HEK293 (cell line): ENCODE data around the gene GPR153.

Source experiments
- CTCF ChIA-PET: fragments of 350-600 bp; formaldehyde crosslinking; extraction: SDS; loops from one replicate; lab custom pipeline; 2021; ENCODE audit warnings: antibody characterized with exemption; lab: Yijun Ruan, JAX
- POLR2A ChIA-PET: fragments of 300-600 bp; formaldehyde crosslinking; extraction: SDS; loops from one replicate; lab custom pipeline; 2020; ENCODE audit warnings: antibody characterized with exemption, inconsistent platforms; lab: Yijun Ruan, JAX
- H3K27ac ChIP-seq: fragments of 200-500 bp; sonication (Bioruptor generic); 2 replicates; pipeline ENCODE4 v1.5.1; 2014; ENCODE audit warnings: low read depth, low read length, control low read depth, inconsistent platforms; ENCODE audit errors: extremely low read depth
- H3K36me3 ChIP-seq, 2 experiments: fragments of 200-500 bp in 1 of 2; sonication (Bioruptor generic) in 1 of 2; 1 replicate in 1 of 2; 2 replicates in 1 of 2; pipeline ENCODE4 v1.5.1; 2014 to 2017; ENCODE audit warnings: inconsistent platforms in 2 of 2, low read length in 2 of 2; ENCODE audit not compliant: control insufficient read depth in 2 of 2, insufficient read depth in 1 of 2
- H3K4me1 ChIP-seq: fragments of 200-500 bp; sonication (Bioruptor generic); 2 replicates; pipeline ENCODE4 v1.5.1; 2014; ENCODE audit warnings: mild to moderate bottlenecking, low read length, inconsistent platforms; ENCODE audit not compliant: control insufficient read depth, insufficient read depth
- H3K4me3 ChIP-seq: 2 replicates; pipeline ENCODE4 v1.5.1; 2011; ENCODE audit warnings: low read depth, mild to moderate bottlenecking, control low read depth, low read length, moderate library complexity
- H3K9me3 ChIP-seq: fragments of 200-500 bp; sonication (Bioruptor generic); 2 replicates; pipeline ENCODE4 v1.5.1; 2014; ENCODE audit warnings: low read depth, low read length, inconsistent platforms; ENCODE audit not compliant: control insufficient read depth, insufficient read depth
- MEIS1 ChIP-seq: sonication (generic); formaldehyde crosslinking; IDR thresholded peaks from 2 replicates; pipeline ENCODE4 v1.8.1; 2022; ENCODE audit warnings: missing genetic modification reagents, mild to moderate bottlenecking, borderline replicate concordance
- ZNF202 ChIP-seq: fragments of 450-650 bp; formaldehyde crosslinking; IDR thresholded peaks from 2 replicates; pipeline ENCODE4 v1.5.1; 2016; ENCODE audit warnings: missing biosample characterization, missing genetic modification characterization, borderline replicate concordance
- ZNF354C ChIP-seq: fragments of 450-650 bp; formaldehyde crosslinking; IDR thresholded peaks from 2 replicates; pipeline ENCODE4 v1.5.1; 2016; ENCODE audit warnings: missing biosample characterization, missing genetic modification characterization, low read depth, borderline replicate concordance
- ZNF426 ChIP-seq: fragments of 450-650 bp; formaldehyde crosslinking; IDR thresholded peaks from 2 replicates; pipeline ENCODE4 v1.5.1; 2017; ENCODE audit warnings: missing biosample characterization, missing genetic modification characterization, mild to moderate bottlenecking, inconsistent platforms, moderate library complexity
- ZNF561 ChIP-seq: fragments of 450-650 bp; IDR thresholded peaks from 2 replicates; pipeline ENCODE4 v1.5.1; 2018; ENCODE audit warnings: missing biosample characterization, missing genetic modification characterization, borderline replicate concordance
- ZNF624 ChIP-seq: fragments of 450-650 bp; formaldehyde crosslinking; IDR thresholded peaks from 2 replicates; pipeline ENCODE4 v1.5.1; 2017; ENCODE audit warnings: missing biosample characterization, missing genetic modification characterization
- ZNF777 ChIP-seq: fragments of 450-650 bp; formaldehyde crosslinking; IDR thresholded peaks from 2 replicates; pipeline ENCODE4 v1.5.1; 2017; ENCODE audit warnings: missing biosample characterization, missing genetic modification characterization, borderline replicate concordance
- TF ChIP-seq, protein P1 (sequence below): fragments of 450-650 bp; formaldehyde crosslinking; IDR thresholded peaks from 2 replicates; pipeline ENCODE4 v1.5.1; 2016; ENCODE audit warnings: missing biosample characterization, missing genetic modification characterization
- TF ChIP-seq, protein P2 (sequence below): fragments of 450-650 bp; formaldehyde crosslinking; IDR thresholded peaks from 2 replicates; pipeline ENCODE4 v1.5.1; 2016; ENCODE audit warnings: missing biosample characterization, missing genetic modification characterization
- TF ChIP-seq, protein P3 (sequence below): fragments of 450-650 bp; formaldehyde crosslinking; IDR thresholded peaks from 2 replicates; pipeline ENCODE4 v1.5.1; 2016; ENCODE audit warnings: missing biosample characterization, missing genetic modification characterization
- TF ChIP-seq, protein P4 (sequence below): fragments of 450-650 bp; formaldehyde crosslinking; IDR thresholded peaks from 2 replicates; pipeline ENCODE4 v1.5.1; 2016; ENCODE audit warnings: missing biosample characterization, missing genetic modification characterization, borderline replicate concordance
- TF ChIP-seq, protein P5 (sequence below): fragments of 450-650 bp; formaldehyde crosslinking; IDR thresholded peaks from 2 replicates; pipeline ENCODE4 v1.5.1; 2016; ENCODE audit warnings: missing biosample characterization, missing genetic modification characterization
- TF ChIP-seq, protein P6 (sequence below): fragments of 450-650 bp; formaldehyde crosslinking; IDR thresholded peaks from 2 replicates; pipeline ENCODE4 v1.5.1; 2017; ENCODE audit warnings: missing biosample characterization, missing genetic modification characterization

GPR153 gene

DNA sequence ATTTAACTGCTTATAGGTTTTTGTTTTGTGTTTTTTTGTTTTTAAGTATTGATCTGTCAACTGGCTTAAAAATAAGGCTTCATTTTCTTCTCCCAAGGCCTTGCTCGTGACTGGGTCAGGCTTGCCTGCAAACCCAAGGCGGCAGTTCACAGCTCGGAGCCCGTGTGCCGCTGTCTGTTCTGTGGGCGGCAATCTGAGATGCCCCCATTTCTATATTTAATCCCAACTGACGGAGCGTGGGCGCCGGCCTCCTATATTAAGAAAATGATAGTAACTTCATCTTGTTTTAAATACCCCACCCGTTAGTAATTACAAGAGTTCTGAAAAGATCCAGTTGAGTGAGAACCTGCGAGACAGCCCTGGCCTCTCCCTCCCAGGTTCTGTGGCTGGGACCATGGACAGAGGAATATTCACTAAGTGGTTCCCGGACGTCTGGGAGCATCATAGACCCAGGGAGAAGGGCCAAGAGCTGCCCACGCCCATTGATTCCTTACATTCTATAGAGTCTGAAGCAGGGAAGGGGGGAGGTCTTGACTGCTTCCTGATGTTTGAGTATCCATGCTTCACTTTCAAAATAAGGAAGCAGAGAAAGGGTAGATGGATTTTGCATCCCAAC, 42.6 kb upstream of the GPR153 start:
- CTCF ChIA-PET: no interaction called here
- TF ChIP-seq, protein P1, sequence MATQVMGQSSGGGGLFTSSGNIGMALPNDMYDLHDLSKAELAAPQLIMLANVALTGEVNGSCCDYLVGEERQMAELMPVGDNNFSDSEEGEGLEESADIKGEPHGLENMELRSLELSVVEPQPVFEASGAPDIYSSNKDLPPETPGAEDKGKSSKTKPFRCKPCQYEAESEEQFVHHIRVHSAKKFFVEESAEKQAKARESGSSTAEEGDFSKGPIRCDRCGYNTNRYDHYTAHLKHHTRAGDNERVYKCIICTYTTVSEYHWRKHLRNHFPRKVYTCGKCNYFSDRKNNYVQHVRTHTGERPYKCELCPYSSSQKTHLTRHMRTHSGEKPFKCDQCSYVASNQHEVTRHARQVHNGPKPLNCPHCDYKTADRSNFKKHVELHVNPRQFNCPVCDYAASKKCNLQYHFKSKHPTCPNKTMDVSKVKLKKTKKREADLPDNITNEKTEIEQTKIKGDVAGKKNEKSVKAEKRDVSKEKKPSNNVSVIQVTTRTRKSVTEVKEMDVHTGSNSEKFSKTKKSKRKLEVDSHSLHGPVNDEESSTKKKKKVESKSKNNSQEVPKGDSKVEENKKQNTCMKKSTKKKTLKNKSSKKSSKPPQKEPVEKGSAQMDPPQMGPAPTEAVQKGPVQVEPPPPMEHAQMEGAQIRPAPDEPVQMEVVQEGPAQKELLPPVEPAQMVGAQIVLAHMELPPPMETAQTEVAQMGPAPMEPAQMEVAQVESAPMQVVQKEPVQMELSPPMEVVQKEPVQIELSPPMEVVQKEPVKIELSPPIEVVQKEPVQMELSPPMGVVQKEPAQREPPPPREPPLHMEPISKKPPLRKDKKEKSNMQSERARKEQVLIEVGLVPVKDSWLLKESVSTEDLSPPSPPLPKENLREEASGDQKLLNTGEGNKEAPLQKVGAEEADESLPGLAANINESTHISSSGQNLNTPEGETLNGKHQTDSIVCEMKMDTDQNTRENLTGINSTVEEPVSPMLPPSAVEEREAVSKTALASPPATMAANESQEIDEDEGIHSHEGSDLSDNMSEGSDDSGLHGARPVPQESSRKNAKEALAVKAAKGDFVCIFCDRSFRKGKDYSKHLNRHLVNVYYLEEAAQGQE (tag by site-specific recombination): peak; percentile 86
- no peak for TF ChIP-seq ZNF354C (tag by site-specific recombination)
- Histone ChIP-seq H3K36me3 (peaks cover 0 to 67% of the 10 kb centered on the region in 2 experiments; a peak in 1 of 3 replicates), H3K4me3 (no peak overlapping the region), H3K27ac (no peak overlapping the region), H3K4me1 (no peaks in the 10 kb centered on the region), H3K9me3 (no peaks in the 10 kb centered on the region)
- POLR2A ChIA-PET: no interaction called here

DNA sequence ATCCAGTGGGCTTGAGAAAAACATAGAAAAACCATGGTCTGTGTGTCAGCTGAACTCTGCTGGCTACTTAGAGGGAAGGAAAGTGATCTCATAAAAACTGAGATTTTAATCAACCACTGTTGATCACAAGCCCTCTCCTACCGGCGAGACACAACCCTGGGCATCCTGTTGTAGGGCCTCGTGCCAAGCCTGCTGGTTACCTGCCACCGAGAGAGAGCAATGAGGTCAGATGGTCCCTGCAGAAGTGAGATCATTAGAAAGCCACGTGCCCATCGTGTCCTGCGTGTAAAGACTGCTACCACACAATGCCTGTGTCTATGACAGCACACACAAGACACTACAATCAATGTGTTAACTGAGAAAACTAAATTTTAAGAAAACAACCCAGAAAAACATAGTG, 41.7 kb upstream of the GPR153 start:
- no peaks in the 10 kb centered on the region for H3K9me3 ChIP-seq
- no peak overlapping the region for H3K27ac ChIP-seq
- ChIA-PET CTCF (no interaction called here), POLR2A (no interaction called here)
- H3K4me3 ChIP-seq: no peak overlapping the region
- H3K4me1 ChIP-seq: no peaks in the 10 kb centered on the region
- peaks cover 0 to 66% of the 10 kb centered on the region in 2 experiments; a peak in 1 of 3 replicates for H3K36me3 ChIP-seq
- no peak for TF ChIP-seq ZNF202 (tag by site-specific recombination)
- TF ChIP-seq, protein P2, sequence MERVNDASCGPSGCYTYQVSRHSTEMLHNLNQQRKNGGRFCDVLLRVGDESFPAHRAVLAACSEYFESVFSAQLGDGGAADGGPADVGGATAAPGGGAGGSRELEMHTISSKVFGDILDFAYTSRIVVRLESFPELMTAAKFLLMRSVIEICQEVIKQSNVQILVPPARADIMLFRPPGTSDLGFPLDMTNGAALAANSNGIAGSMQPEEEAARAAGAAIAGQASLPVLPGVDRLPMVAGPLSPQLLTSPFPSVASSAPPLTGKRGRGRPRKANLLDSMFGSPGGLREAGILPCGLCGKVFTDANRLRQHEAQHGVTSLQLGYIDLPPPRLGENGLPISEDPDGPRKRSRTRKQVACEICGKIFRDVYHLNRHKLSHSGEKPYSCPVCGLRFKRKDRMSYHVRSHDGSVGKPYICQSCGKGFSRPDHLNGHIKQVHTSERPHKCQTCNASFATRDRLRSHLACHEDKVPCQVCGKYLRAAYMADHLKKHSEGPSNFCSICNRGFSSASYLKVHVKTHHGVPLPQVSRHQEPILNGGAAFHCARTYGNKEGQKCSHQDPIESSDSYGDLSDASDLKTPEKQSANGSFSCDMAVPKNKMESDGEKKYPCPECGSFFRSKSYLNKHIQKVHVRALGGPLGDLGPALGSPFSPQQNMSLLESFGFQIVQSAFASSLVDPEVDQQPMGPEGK (tag by site-specific recombination): no peak
- TF ChIP-seq, protein P3, sequence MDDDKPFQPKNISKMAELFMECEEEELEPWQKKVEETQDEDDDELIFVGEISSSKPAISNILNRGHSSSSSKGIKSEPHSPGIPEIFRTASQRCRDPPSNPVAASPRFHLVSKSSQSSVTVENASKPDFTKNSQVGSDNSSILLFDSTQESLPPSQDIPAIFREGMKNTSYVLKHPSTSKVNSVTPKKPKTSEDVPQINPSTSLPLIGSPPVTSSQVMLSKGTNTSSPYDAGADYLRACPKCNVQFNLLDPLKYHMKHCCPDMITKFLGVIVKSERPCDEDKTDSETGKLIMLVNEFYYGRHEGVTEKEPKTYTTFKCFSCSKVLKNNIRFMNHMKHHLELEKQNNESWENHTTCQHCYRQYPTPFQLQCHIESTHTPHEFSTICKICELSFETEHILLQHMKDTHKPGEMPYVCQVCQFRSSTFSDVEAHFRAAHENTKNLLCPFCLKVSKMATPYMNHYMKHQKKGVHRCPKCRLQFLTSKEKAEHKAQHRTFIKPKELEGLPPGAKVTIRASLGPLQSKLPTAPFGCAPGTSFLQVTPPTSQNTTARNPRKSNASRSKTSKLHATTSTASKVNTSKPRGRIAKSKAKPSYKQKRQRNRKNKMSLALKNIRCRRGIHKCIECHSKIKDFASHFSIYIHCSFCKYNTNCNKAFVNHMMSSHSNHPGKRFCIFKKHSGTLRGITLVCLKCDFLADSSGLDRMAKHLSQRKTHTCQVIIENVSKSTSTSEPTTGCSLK (tag by site-specific recombination): no peak
- TF ChIP-seq, protein P4, sequence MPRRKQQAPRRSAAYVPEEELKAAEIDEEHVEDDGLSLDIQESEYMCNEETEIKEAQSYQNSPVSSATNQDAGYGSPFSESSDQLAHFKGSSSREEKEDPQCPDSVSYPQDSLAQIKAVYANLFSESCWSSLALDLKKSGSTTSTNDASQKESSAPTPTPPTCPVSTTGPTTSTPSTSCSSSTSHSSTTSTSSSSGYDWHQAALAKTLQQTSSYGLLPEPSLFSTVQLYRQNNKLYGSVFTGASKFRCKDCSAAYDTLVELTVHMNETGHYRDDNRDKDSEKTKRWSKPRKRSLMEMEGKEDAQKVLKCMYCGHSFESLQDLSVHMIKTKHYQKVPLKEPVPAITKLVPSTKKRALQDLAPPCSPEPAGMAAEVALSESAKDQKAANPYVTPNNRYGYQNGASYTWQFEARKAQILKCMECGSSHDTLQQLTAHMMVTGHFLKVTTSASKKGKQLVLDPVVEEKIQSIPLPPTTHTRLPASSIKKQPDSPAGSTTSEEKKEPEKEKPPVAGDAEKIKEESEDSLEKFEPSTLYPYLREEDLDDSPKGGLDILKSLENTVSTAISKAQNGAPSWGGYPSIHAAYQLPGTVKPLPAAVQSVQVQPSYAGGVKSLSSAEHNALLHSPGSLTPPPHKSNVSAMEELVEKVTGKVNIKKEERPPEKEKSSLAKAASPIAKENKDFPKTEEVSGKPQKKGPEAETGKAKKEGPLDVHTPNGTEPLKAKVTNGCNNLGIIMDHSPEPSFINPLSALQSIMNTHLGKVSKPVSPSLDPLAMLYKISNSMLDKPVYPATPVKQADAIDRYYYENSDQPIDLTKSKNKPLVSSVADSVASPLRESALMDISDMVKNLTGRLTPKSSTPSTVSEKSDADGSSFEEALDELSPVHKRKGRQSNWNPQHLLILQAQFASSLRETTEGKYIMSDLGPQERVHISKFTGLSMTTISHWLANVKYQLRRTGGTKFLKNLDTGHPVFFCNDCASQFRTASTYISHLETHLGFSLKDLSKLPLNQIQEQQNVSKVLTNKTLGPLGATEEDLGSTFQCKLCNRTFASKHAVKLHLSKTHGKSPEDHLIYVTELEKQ (tag by site-specific recombination): no peak
- no peak for TF ChIP-seq ZNF777 (tag by site-specific recombination)
- no peak for TF ChIP-seq ZNF561 (tag by site-specific recombination)
- TF ChIP-seq, protein P5, sequence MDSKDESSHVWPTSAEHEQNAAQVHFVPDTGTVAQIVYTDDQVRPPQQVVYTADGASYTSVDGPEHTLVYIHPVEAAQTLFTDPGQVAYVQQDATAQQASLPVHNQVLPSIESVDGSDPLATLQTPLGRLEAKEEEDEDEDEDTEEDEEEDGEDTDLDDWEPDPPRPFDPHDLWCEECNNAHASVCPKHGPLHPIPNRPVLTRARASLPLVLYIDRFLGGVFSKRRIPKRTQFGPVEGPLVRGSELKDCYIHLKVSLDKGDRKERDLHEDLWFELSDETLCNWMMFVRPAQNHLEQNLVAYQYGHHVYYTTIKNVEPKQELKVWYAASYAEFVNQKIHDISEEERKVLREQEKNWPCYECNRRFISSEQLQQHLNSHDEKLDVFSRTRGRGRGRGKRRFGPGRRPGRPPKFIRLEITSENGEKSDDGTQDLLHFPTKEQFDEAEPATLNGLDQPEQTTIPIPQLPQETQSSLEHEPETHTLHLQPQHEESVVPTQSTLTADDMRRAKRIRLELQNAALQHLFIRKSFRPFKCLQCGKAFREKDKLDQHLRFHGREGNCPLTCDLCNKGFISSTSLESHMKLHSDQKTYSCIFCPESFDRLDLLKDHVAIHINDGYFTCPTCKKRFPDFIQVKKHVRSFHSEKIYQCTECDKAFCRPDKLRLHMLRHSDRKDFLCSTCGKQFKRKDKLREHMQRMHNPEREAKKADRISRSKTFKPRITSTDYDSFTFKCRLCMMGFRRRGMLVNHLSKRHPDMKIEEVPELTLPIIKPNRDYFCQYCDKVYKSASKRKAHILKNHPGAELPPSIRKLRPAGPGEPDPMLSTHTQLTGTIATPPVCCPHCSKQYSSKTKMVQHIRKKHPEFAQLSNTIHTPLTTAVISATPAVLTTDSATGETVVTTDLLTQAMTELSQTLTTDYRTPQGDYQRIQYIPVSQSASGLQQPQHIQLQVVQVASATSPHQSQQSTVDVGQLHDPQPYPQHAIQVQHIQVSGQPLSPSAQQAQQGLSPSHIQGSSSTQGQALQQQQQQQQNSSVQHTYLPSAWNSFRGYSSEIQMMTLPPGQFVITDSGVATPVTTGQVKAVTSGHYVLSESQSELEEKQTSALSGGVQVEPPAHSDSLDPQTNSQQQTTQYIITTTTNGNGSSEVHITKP (tag by site-specific recombination): no peak
- TF ChIP-seq ZNF624 (tag by site-specific recombination): no peak
- no peak for TF ChIP-seq MEIS1 (CRISPR knock-in tag)
- TF ChIP-seq, protein P6, sequence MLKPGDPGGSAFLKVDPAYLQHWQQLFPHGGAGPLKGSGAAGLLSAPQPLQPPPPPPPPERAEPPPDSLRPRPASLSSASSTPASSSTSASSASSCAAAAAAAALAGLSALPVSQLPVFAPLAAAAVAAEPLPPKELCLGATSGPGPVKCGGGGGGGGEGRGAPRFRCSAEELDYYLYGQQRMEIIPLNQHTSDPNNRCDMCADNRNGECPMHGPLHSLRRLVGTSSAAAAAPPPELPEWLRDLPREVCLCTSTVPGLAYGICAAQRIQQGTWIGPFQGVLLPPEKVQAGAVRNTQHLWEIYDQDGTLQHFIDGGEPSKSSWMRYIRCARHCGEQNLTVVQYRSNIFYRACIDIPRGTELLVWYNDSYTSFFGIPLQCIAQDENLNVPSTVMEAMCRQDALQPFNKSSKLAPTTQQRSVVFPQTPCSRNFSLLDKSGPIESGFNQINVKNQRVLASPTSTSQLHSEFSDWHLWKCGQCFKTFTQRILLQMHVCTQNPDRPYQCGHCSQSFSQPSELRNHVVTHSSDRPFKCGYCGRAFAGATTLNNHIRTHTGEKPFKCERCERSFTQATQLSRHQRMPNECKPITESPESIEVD (tag by site-specific recombination): no peak
- TF ChIP-seq ZNF426 (tag by site-specific recombination): no peak
